ENCODE data around the gene CD14.

CD14 gene

DNA sequence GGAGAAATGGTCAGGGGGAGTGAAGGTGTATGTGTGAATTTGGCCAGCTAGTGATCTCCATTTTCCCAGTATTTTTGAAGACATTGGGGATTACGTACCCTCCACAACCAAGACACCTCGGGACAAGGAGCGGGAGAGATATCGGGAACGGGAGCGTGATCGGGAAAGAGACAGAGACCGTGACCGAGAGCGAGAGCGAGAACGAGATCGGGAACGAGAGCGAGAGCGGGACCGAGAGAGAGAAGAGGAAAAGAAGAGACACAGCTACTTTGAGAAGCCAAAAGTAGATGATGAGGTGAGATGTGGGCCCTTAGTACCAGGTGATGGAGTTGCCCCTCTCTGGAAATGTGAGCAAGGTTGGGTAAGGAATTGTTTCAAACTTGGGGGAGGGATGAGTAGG is 25.9 kb upstream of the CD14 start:
- Histone ChIP-seq H3K4me3 (ENCODE audit: insufficient read depth in 1 of 2, low read depth in 1 of 2, low read length in 2 of 2) (no peak overlapping the region), H2BK12ac (ENCODE audit: low read length in 2 of 2) (no peak overlapping the region), H3K27me3 (ENCODE audit: control insufficient read depth in 1 of 2, insufficient read depth in 1 of 2, low read length in 2 of 2) (no peaks in the 10 kb centered on the region), H3K4ac (ENCODE audit: low read depth in 1 of 2, low read length in 2 of 2) (no peak overlapping the region), H4K91ac (ENCODE audit: low read length) (no peak overlapping the region), H2BK15ac (ENCODE audit: low read depth, poor library complexity, severe bottlenecking) (no peak overlapping the region), H3K14ac (ENCODE audit: low read length in 2 of 2) (no peak overlapping the region), H2AFZ (ENCODE audit: low read depth, low read length) (no peak overlapping the region), H2BK5ac (ENCODE audit: low read depth, low read length, poor library complexity, severe bottlenecking) (no peak overlapping the region), H3K27ac (ENCODE audit: low read length, poor library complexity, severe bottlenecking) (no peak overlapping the region), H3K79me1 (replicated peaks; ENCODE audit: low read length, poor library complexity, severe bottlenecking) (peaks cover 22% of the 10 kb centered on the region), H3K9me3 (ENCODE audit: control insufficient read depth, low read length) (no peaks in the 10 kb centered on the region), H3K4me1 (ENCODE audit: control insufficient read depth, insufficient read depth, low read depth, low read length) (peaks cover under 1% of the 10 kb centered on the region), H3K4me2 (ENCODE audit: low read length, poor library complexity, severe bottlenecking) (no peak overlapping the region), H2AK5ac (ENCODE audit: low read length, severe bottlenecking) (no peak overlapping the region), H3K18ac (ENCODE audit: low read depth in 1 of 2, low read length in 2 of 2) (no peak overlapping the region), H4K8ac (ENCODE audit: low read length) (no peak overlapping the region), H3K36me3 (ENCODE audit: control insufficient read depth in 1 of 2, insufficient read depth in 2 of 2, low read depth in 1 of 2, low read length in 2 of 2) (peaks cover 66 to 94% of the 10 kb centered on the region in 2 experiments), H3K23ac (ENCODE audit: low read length in 2 of 2) (no peak overlapping the region), H3K9ac (ENCODE audit: low read length) (no peak overlapping the region), H2BK120ac (ENCODE audit: low read depth, low read length) (no peak overlapping the region)
- DNase-seq = no peak
- 98% methylated on average over 17 of the region's 17 CpGs for WGBS

- H3K4me3 ChIP-seq (ENCODE audit: insufficient read depth in 1 of 2, low read depth in 1 of 2, low read length in 2 of 2) = peak overlapping the region; percentile 90 to 94
- H3K23ac ChIP-seq (ENCODE audit: low read length in 2 of 2) = peak overlapping the region in 1 of 2 experiments; percentile 16
- H3K4me1 ChIP-seq (ENCODE audit: control insufficient read depth, insufficient read depth, low read depth, low read length) = peaks cover 4% of the 10 kb centered on the region
- peak overlapping the region; percentile 15 to 65 for H3K4ac ChIP-seq (ENCODE audit: low read depth in 1 of 2, low read length in 2 of 2)
- WGBS = 6% methylated on average over 27 of the region's 27 CpGs
- peaks cover 30% of the 10 kb centered on the region for H3K79me1 ChIP-seq (replicated peaks; ENCODE audit: low read length, poor library complexity, severe bottlenecking)
- H4K91ac ChIP-seq (ENCODE audit: low read length) = peak overlapping the region; percentile 60
- H4K8ac ChIP-seq (ENCODE audit: low read length) = peak overlapping the region; percentile 87
- peak overlapping the region; percentile 87 for H2AFZ ChIP-seq (ENCODE audit: low read depth, low read length)
- peak overlapping the region in 1 of 2 experiments; percentile 68 for H3K14ac ChIP-seq (ENCODE audit: low read length in 2 of 2)
- peak overlapping the region; percentile 96 for H3K9ac ChIP-seq (ENCODE audit: low read length)
- peak overlapping the region; percentile 68 to 89 for H3K18ac ChIP-seq (ENCODE audit: low read depth in 1 of 2, low read length in 2 of 2)
- no peak overlapping the region for H2AK5ac ChIP-seq (ENCODE audit: low read length, severe bottlenecking)
- H2BK12ac ChIP-seq (ENCODE audit: low read length in 2 of 2) = no peak overlapping the region
- peak overlapping the region; percentile 72 for H3K4me2 ChIP-seq (ENCODE audit: low read length, poor library complexity, severe bottlenecking)
- no peaks in the 10 kb centered on the region for H3K9me3 ChIP-seq (ENCODE audit: control insufficient read depth, low read length)
- no peak for DNase-seq
- no peak overlapping the region for H2BK120ac ChIP-seq (ENCODE audit: low read depth, low read length)
- H2BK5ac ChIP-seq (ENCODE audit: low read depth, low read length, poor library complexity, severe bottlenecking) = no peak overlapping the region
- H2BK15ac ChIP-seq (ENCODE audit: low read depth, poor library complexity, severe bottlenecking) = peak overlapping the region; percentile 66
- no peak overlapping the region for H3K27ac ChIP-seq (ENCODE audit: low read length, poor library complexity, severe bottlenecking)
- peaks cover 38 to 62% of the 10 kb centered on the region in 2 experiments for H3K36me3 ChIP-seq (ENCODE audit: control insufficient read depth in 1 of 2, insufficient read depth in 2 of 2, low read depth in 1 of 2, low read length in 2 of 2)
- H3K27me3 ChIP-seq (ENCODE audit: control insufficient read depth in 1 of 2, insufficient read depth in 1 of 2, low read length in 2 of 2) = no peaks in the 10 kb centered on the region
Observed at GRCh38 chr5:140647042-140647419, 14.1 kb upstream of the CD14 start.

- H2BK5ac ChIP-seq (ENCODE audit: low read depth, low read length, poor library complexity, severe bottlenecking) = no peak overlapping the region
- 94% methylated on average over 3 of the region's 3 CpGs for WGBS
- H3K14ac ChIP-seq (ENCODE audit: low read length in 2 of 2) = no peak overlapping the region
- H2AK5ac ChIP-seq (ENCODE audit: low read length, severe bottlenecking) = no peak overlapping the region
- no peaks in the 10 kb centered on the region for H3K9me3 ChIP-seq (ENCODE audit: control insufficient read depth, low read length)
- H3K18ac ChIP-seq (ENCODE audit: low read depth in 1 of 2, low read length in 2 of 2) = no peak overlapping the region
- H3K4me1 ChIP-seq (ENCODE audit: control insufficient read depth, insufficient read depth, low read depth, low read length) = peaks cover 5% of the 10 kb centered on the region
- DNase-seq = no peak
- peak overlapping the region; percentile 7 for H3K9ac ChIP-seq (ENCODE audit: low read length)
- no peak overlapping the region for H3K4ac ChIP-seq (ENCODE audit: low read depth in 1 of 2, low read length in 2 of 2)
- H2BK15ac ChIP-seq (ENCODE audit: low read depth, poor library complexity, severe bottlenecking) = no peak overlapping the region
- H3K27me3 ChIP-seq (ENCODE audit: control insufficient read depth in 1 of 2, insufficient read depth in 1 of 2, low read length in 2 of 2) = no peaks in the 10 kb centered on the region
- peaks cover 27% of the 10 kb centered on the region for H3K79me1 ChIP-seq (replicated peaks; ENCODE audit: low read length, poor library complexity, severe bottlenecking)
- no peak overlapping the region for H4K8ac ChIP-seq (ENCODE audit: low read length)
- H2BK12ac ChIP-seq (ENCODE audit: low read length in 2 of 2) = no peak overlapping the region
- H3K4me3 ChIP-seq (ENCODE audit: insufficient read depth in 1 of 2, low read depth in 1 of 2, low read length in 2 of 2) = no peak overlapping the region
- no peak overlapping the region for H3K27ac ChIP-seq (ENCODE audit: low read length, poor library complexity, severe bottlenecking)
- no peak overlapping the region for H2BK120ac ChIP-seq (ENCODE audit: low read depth, low read length)
- no peak overlapping the region for H2AFZ ChIP-seq (ENCODE audit: low read depth, low read length)
- H3K36me3 ChIP-seq (ENCODE audit: control insufficient read depth in 1 of 2, insufficient read depth in 2 of 2, low read depth in 1 of 2, low read length in 2 of 2) = peaks cover 36 to 48% of the 10 kb centered on the region in 2 experiments
- H4K91ac ChIP-seq (ENCODE audit: low read length) = no peak overlapping the region
- no peak overlapping the region for H3K4me2 ChIP-seq (ENCODE audit: low read length, poor library complexity, severe bottlenecking)
- H3K23ac ChIP-seq (ENCODE audit: low read length in 2 of 2) = no peak overlapping the region
Observed at GRCh38 chr5:140642718-140643117, 9.7 kb upstream of the CD14 start.

DNA sequence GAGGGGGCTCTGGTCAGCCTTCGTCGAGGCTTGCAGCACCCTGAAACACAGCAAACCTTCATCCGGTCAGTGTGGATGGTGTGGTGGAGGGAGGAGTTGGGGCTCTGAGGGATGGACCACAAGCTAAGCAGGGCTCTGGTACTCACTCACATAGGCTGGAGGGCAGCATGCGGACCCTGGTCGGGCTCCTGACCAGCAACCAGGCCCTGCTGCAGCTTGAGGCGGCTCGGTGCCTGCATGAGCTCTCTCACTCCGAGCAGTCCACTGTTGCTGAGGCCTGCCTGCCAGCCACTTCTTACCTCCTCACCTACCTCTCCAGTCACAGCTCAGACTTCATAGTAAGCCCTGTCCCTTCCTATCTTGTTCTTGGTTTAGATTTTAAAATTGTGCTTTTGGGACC is 8.7 kb upstream of the CD14 start:
- H3K27ac ChIP-seq (ENCODE audit: low read length, poor library complexity, severe bottlenecking) = no peak overlapping the region
- no peak overlapping the region for H3K4me3 ChIP-seq (ENCODE audit: insufficient read depth in 1 of 2, low read depth in 1 of 2, low read length in 2 of 2)
- H3K9me3 ChIP-seq (ENCODE audit: control insufficient read depth, low read length) = no peaks in the 10 kb centered on the region
- no peak overlapping the region for H4K91ac ChIP-seq (ENCODE audit: low read length)
- WGBS = 98% methylated on average over 7 of the region's 8 CpGs
- no peak overlapping the region for H2BK15ac ChIP-seq (ENCODE audit: low read depth, poor library complexity, severe bottlenecking)
- H2BK5ac ChIP-seq (ENCODE audit: low read depth, low read length, poor library complexity, severe bottlenecking) = no peak overlapping the region
- H2BK120ac ChIP-seq (ENCODE audit: low read depth, low read length) = no peak overlapping the region
- no peak overlapping the region for H4K8ac ChIP-seq (ENCODE audit: low read length)
- no peak overlapping the region for H3K9ac ChIP-seq (ENCODE audit: low read length)
- H3K23ac ChIP-seq (ENCODE audit: low read length in 2 of 2) = no peak overlapping the region
- peaks cover 5% of the 10 kb centered on the region for H3K4me1 ChIP-seq (ENCODE audit: control insufficient read depth, insufficient read depth, low read depth, low read length)
- H3K36me3 ChIP-seq (ENCODE audit: control insufficient read depth in 1 of 2, insufficient read depth in 2 of 2, low read depth in 1 of 2, low read length in 2 of 2) = peaks cover 36 to 48% of the 10 kb centered on the region in 2 experiments
- H2AK5ac ChIP-seq (ENCODE audit: low read length, severe bottlenecking) = no peak overlapping the region
- no peaks in the 10 kb centered on the region for H3K27me3 ChIP-seq (ENCODE audit: control insufficient read depth in 1 of 2, insufficient read depth in 1 of 2, low read length in 2 of 2)
- no peak overlapping the region for H3K18ac ChIP-seq (ENCODE audit: low read depth in 1 of 2, low read length in 2 of 2)
- peaks cover 25% of the 10 kb centered on the region for H3K79me1 ChIP-seq (replicated peaks; ENCODE audit: low read length, poor library complexity, severe bottlenecking)
- no peak overlapping the region for H3K14ac ChIP-seq (ENCODE audit: low read length in 2 of 2)
- H2AFZ ChIP-seq (ENCODE audit: low read depth, low read length) = no peak overlapping the region
- no peak overlapping the region for H3K4ac ChIP-seq (ENCODE audit: low read depth in 1 of 2, low read length in 2 of 2)
- H2BK12ac ChIP-seq (ENCODE audit: low read length in 2 of 2) = no peak overlapping the region
- no peak overlapping the region for H3K4me2 ChIP-seq (ENCODE audit: low read length, poor library complexity, severe bottlenecking)
- no peak for DNase-seq

Data from mesenchymal stem cell (in vitro differentiated cells and primary cell).